ENCODE measurements around the gene HOXB3.

Gene HOXB3

GRCh38 chr17:48571024-48571818 lies 18.8 kb downstream of the HOXB3 start (continued):
- TF ChIP-seq ZNF362 (tag by site-specific recombination; IDR thresholded peaks at IDR 0.05) (no peak), ZNF76 (tag by site-specific recombination; IDR thresholded peaks at IDR 0.05; ENCODE audit: borderline replicate concordance, low read depth) (peak; percentile 42; the same call in 1 of the 2 replicates), ZNF292 (tag by site-specific recombination; IDR thresholded peaks at IDR 0.05; ENCODE audit: borderline replicate concordance, low read depth) (no peak), ZNF555 (tag by site-specific recombination; conservative IDR thresholded peaks at IDR 0.05) (no peak), ZNF560 (tag by site-specific recombination; IDR thresholded peaks at IDR 0.05; ENCODE audit: borderline replicate concordance) (no peak), OSR2 (tag by site-specific recombination; IDR thresholded peaks at IDR 0.05) (peak; percentile 76), ZNF658 (tag by site-specific recombination; IDR thresholded peaks at IDR 0.05) (no peak), ZNF777 (tag by site-specific recombination; IDR thresholded peaks at IDR 0.05; ENCODE audit: borderline replicate concordance) (no peak), ZNF433 (tag by site-specific recombination; IDR thresholded peaks at IDR 0.05; ENCODE audit: low read depth) (no peak), GLI4 (tag by site-specific recombination; IDR thresholded peaks at IDR 0.05) (no peak), ZNF266 (tag by site-specific recombination; IDR thresholded peaks at IDR 0.05; ENCODE audit: low read depth) (no peak), ZNF600 (tag by site-specific recombination; IDR thresholded peaks at IDR 0.05) (no peak; the same call in none of the 2 replicates), ZNF394 (tag by site-specific recombination; IDR thresholded peaks at IDR 0.05; ENCODE audit: borderline replicate concordance) (no peak; the same call in 1 of the 2 replicates), PRDM1 (tag by site-specific recombination; IDR thresholded peaks at IDR 0.05) (peak; percentile 97), ZNF529 (tag by site-specific recombination; IDR thresholded peaks at IDR 0.05; ENCODE audit: insufficient replicate concordance) (no peak), RBAK (tag by site-specific recombination; IDR thresholded peaks at IDR 0.05) (no peak), ZNF423 (tag by site-specific recombination; IDR thresholded peaks at IDR 0.05) (0 out of 2 replicates have a peak, but pooled peaks have one; percentile 56), SCRT1 (tag by site-specific recombination; IDR thresholded peaks at IDR 0.05; ENCODE audit: borderline replicate concordance) (no peak), ZNF621 (tag by site-specific recombination; IDR thresholded peaks at IDR 0.05) (no peak), ZNF514 (tag by site-specific recombination; IDR thresholded peaks at IDR 0.05) (no peak), ZNF585B (tag by site-specific recombination; IDR thresholded peaks at IDR 0.05) (no peak), ZNF221 (tag by site-specific recombination; IDR thresholded peaks at IDR 0.05; ENCODE audit: borderline replicate concordance) (no peak), ZNF157 (tag by site-specific recombination; IDR thresholded peaks at IDR 0.05) (no peak), ZNF350 (tag by site-specific recombination; IDR thresholded peaks at IDR 0.05) (no peak), ZEB2 (tag by site-specific recombination; IDR thresholded peaks at IDR 0.05) (peak; percentile 86), WT1 (tag by site-specific recombination; IDR thresholded peaks at IDR 0.05) (peak; percentile 83), ZNF654 (tag by site-specific recombination; IDR thresholded peaks at IDR 0.05; ENCODE audit: low read depth) (no peak), GLIS2 (tag by site-specific recombination; IDR thresholded peaks at IDR 0.05) (peak; percentile 69), ZNF664 (tag by site-specific recombination; IDR thresholded peaks at IDR 0.05) (no peak), TRIM28 (IDR thresholded peaks at IDR 0.05; ENCODE audit: borderline replicate concordance, low read length) (0 out of 2 replicates have a peak, but pooled peaks have one; percentile 28), ZNF580 (tag by site-specific recombination; IDR thresholded peaks at IDR 0.05) (peak; percentile 79), ZNF501 (tag by site-specific recombination; IDR thresholded peaks at IDR 0.05) (0 out of 2 replicates have a peak, but pooled peaks have one; percentile 55), ZBTB49 (tag by site-specific recombination; IDR thresholded peaks at IDR 0.05; ENCODE audit: low read depth) (no peak), ZNF792 (tag by site-specific recombination; IDR thresholded peaks at IDR 0.05) (no peak)
- TF ChIP-seq, protein P1, sequence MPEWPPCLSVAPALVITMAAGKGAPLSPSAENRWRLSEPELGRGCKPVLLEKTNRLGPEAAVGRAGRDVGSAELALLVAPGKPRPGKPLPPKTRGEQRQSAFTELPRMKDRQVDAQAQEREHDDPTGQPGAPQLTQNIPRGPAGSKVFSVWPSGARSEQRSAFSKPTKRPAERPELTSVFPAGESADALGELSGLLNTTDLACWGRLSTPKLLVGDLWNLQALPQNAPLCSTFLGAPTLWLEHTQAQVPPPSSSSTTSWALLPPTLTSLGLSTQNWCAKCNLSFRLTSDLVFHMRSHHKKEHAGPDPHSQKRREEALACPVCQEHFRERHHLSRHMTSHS (tag by site-specific recombination; IDR thresholded peaks at IDR 0.05) = peak; percentile 74
- TF ChIP-seq, protein P2, sequence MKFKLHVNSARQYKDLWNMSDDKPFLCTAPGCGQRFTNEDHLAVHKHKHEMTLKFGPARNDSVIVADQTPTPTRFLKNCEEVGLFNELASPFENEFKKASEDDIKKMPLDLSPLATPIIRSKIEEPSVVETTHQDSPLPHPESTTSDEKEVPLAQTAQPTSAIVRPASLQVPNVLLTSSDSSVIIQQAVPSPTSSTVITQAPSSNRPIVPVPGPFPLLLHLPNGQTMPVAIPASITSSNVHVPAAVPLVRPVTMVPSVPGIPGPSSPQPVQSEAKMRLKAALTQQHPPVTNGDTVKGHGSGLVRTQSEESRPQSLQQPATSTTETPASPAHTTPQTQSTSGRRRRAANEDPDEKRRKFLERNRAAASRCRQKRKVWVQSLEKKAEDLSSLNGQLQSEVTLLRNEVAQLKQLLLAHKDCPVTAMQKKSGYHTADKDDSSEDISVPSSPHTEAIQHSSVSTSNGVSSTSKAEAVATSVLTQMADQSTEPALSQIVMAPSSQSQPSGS (tag by site-specific recombination; IDR thresholded peaks at IDR 0.05; ENCODE audit: low read depth) = no peak

All from HEK293 (cell line).